SU-DHL-6 (cell line): ENCODE measurements around the gene BRCC3.
"Not testable (repeated sequence)": the region's sequence is repeated elsewhere in the genome, so short reads cannot be mapped to it uniquely, and the experiment has no call there.

Experiments used
- H2AFZ ChIP-seq: fragments of 200-600 bp; sonication (generic); 2 replicates; pipeline ENCODE4 v1.6.1; 2014; ENCODE audit warnings: low read depth, mild to moderate bottlenecking, moderate library complexity, mixed read lengths, antibody characterized with exemption, low read length; ENCODE audit not compliant: severe bottlenecking
- H3F3A ChIP-seq: fragments of 200-600 bp; shearing (Covaris generic); 2 replicates; pipeline ENCODE4 v1.6.0; 2016; ENCODE audit warnings: antibody characterized with exemption, mild to moderate bottlenecking; ENCODE audit not compliant: insufficient read depth
- H3K27ac ChIP-seq: fragments of 200-600 bp; sonication (generic); 2 replicates; pipeline ENCODE4 v1.5.1; 2016; ENCODE audit warnings: low read depth, mild to moderate bottlenecking, low read length, moderate library complexity, mixed read lengths
- H3K27me3 ChIP-seq: fragments of 200-600 bp; sonication (generic), shearing (Covaris generic); 2 replicates; pipeline ENCODE4 v1.6.0; 2014; ENCODE audit warnings: mild to moderate bottlenecking, low read length
- H3K36me3 ChIP-seq: fragments of 200-600 bp; sonication (generic); 2 replicates; pipeline ENCODE4 v1.6.1; 2014; ENCODE audit warnings: mild to moderate bottlenecking, low read length, mixed read lengths
- H3K4me2 ChIP-seq: fragments of 300-600, 200-600 bp; shearing (Covaris generic), sonication (generic); 2 replicates; pipeline ENCODE4 v1.6.0; 2014; ENCODE audit warnings: low read length, low read depth, mild to moderate bottlenecking; ENCODE audit not compliant: poor library complexity, severe bottlenecking
- H3K4me3 ChIP-seq: fragments of 200-600 bp; sonication (generic); 2 replicates; pipeline ENCODE4 v1.5.1; 2014; ENCODE audit warnings: antibody characterized with exemption, low read length, mild to moderate bottlenecking, mixed read lengths; ENCODE audit not compliant: insufficient read depth, poor library complexity, severe bottlenecking
- H3K79me2 ChIP-seq: fragments of 200-600 bp; sonication (generic); 2 replicates; pipeline ENCODE4 v1.6.1; 2014; ENCODE audit warnings: mild to moderate bottlenecking, low read length, moderate library complexity; ENCODE audit not compliant: insufficient read depth
- H3K9ac ChIP-seq: fragments of 200-600 bp; sonication (generic); 2 replicates; pipeline ENCODE4 v1.7.0; 2014; ENCODE audit warnings: mild to moderate bottlenecking, low read length
- H3K9me2 ChIP-seq: fragments of 200-600 bp; sonication (generic); replicated peaks from 2 replicates; pipeline ENCODE4 v1.6.1; 2014; ENCODE audit warnings: low read length; ENCODE audit not compliant: insufficient read depth
- H3K9me3 ChIP-seq: fragments of 200-600 bp; sonication (generic); 2 replicates; pipeline ENCODE4 v1.6.1; 2014; ENCODE audit warnings: low read length, mixed read lengths; ENCODE audit not compliant: insufficient read depth
- H4K20me1 ChIP-seq: fragments of 200-600 bp; sonication (generic); 2 replicates; pipeline ENCODE4 v1.6.1; 2014; ENCODE audit warnings: low read depth, mild to moderate bottlenecking, antibody characterized with exemption, low read length, moderate library complexity, mixed read lengths
- EZH2phosphoT487 ChIP-seq: fragments of 200-600 bp; sonication (generic), shearing (Covaris generic); conservative IDR thresholded peaks from 2 replicates; pipeline ENCODE4 v1.6.1; 2018; ENCODE audit warnings: mild to moderate bottlenecking, antibody characterized with exemption, low read length, moderate library complexity, mixed read lengths
- TF ChIP-seq, protein P1 (sequence below): fragments of 200-600 bp; sonication (generic); IDR thresholded peaks from one replicate; pipeline ENCODE4 v1.5.1; 2017; ENCODE audit warnings: antibody characterized with exemption, mild to moderate bottlenecking, low read length, moderate library complexity; ENCODE audit not compliant: insufficient read depth, poor library complexity, severe bottlenecking

Gene BRCC3

DNA sequence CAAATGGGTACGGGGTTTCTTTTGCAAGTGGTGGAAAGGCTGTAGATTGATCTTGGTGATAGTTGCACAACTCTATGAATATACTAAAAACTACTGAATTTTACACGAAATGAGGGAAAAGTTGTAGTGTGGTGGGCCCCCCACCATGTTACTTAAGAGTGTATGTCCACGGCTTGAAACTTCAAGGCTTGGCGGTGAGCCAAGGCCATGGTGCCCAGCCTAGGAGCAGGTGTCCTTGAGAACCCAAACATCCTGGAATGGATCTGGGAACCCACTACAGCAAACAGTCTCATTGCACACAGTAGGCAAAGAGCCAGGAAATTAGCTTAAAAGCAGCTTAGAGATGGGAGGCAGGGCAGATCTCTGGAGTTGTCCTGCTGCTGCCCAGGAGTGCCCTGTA is 62.9 kb downstream of the BRCC3 start:
- no peaks in the 10 kb centered on the region for H3K27me3 ChIP-seq
- no peaks in the 10 kb centered on the region for H3K79me2 ChIP-seq
- no peak overlapping the region for H2AFZ ChIP-seq
- no peaks in the 10 kb centered on the region for H3K9me3 ChIP-seq
- H3K4me2 ChIP-seq: no peak overlapping the region
- no peak overlapping the region for H3K9ac ChIP-seq
- TF ChIP-seq, protein P1, sequence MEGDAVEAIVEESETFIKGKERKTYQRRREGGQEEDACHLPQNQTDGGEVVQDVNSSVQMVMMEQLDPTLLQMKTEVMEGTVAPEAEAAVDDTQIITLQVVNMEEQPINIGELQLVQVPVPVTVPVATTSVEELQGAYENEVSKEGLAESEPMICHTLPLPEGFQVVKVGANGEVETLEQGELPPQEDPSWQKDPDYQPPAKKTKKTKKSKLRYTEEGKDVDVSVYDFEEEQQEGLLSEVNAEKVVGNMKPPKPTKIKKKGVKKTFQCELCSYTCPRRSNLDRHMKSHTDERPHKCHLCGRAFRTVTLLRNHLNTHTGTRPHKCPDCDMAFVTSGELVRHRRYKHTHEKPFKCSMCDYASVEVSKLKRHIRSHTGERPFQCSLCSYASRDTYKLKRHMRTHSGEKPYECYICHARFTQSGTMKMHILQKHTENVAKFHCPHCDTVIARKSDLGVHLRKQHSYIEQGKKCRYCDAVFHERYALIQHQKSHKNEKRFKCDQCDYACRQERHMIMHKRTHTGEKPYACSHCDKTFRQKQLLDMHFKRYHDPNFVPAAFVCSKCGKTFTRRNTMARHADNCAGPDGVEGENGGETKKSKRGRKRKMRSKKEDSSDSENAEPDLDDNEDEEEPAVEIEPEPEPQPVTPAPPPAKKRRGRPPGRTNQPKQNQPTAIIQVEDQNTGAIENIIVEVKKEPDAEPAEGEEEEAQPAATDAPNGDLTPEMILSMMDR: no peak
- no peak for TF ChIP-seq EZH2phosphoT487
- no peak overlapping the region for H3K4me3 ChIP-seq
- H3K36me3 ChIP-seq: no peaks in the 10 kb centered on the region
- no peaks in the 10 kb centered on the region for H3K9me2 ChIP-seq
- H3F3A ChIP-seq: no peaks in the 10 kb centered on the region
- H3K27ac ChIP-seq: no peak overlapping the region
- no peaks in the 10 kb centered on the region for H4K20me1 ChIP-seq

DNA sequence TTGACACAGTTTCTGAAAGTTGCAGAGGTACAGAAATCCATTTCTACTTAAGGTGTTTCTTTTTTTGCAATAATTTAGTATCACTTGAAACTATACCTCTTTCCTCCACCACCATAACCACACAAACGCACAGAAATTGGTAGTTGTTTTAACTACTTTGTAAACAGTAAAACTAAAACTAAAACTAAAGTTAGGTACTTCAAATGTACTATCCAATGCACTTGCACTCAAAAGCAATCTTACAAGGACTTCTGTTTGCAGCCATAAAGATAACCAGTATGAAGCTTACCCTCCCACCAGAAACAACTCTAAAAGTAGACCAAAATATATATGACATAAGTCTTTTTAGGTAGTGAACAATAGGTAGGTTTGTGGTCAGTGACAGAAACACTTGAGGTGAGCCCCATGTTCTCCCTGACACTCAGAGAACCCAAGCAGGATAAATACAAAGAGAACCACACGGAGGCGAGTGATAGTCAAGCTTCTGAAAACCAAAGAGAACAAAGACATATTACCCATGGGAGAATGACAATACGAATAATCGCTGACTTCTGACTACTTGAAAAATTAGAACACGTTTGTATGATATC is 72.7 kb downstream of the BRCC3 start:
- Histone ChIP-seq H3K27me3 (no peaks in the 10 kb centered on the region), H3K9me2 (no peaks in the 10 kb centered on the region), H2AFZ (no peak overlapping the region), H3K9ac (no peak overlapping the region), H3K9me3 (no peaks in the 10 kb centered on the region), H3K4me3 (no peak overlapping the region), H3F3A (no peaks in the 10 kb centered on the region), H4K20me1 (no peaks in the 10 kb centered on the region), H3K4me2 (no peak overlapping the region), H3K27ac (no peak overlapping the region), H3K36me3 (no peaks in the 10 kb centered on the region), H3K79me2 (no peaks in the 10 kb centered on the region)
- no peak for TF ChIP-seq EZH2phosphoT487
- TF ChIP-seq, protein P1: no peak

DNA sequence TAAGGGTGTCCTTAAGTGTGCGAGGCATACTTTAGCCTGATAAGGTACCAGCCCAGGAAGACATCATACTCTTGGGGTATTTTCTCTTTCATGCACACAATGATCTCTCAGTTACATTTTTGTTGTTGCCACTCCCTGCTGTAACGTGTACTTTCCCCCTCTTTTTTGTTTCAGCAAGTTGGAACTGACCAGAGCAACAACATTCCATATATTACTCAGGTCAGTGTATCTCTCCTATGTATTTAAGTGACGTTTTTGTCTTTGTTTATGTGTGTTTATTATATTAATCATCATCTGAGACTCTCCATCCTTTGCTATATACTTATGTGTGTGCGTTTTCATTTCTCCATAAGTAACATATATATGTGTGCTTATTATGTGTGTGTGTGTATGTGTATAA is 73.6 kb downstream of the BRCC3 start:
- H3K27ac ChIP-seq: no peak overlapping the region
- no peak overlapping the region for H3K4me2 ChIP-seq
- no peaks in the 10 kb centered on the region for H3K79me2 ChIP-seq
- TF ChIP-seq, protein P1: no peak
- TF ChIP-seq EZH2phosphoT487: no peak
- H3K9ac ChIP-seq: no peak overlapping the region
- no peaks in the 10 kb centered on the region for H3K36me3 ChIP-seq
- no peaks in the 10 kb centered on the region for H4K20me1 ChIP-seq
- no peaks in the 10 kb centered on the region for H3F3A ChIP-seq
- no peak overlapping the region for H2AFZ ChIP-seq
- H3K27me3 ChIP-seq: no peaks in the 10 kb centered on the region
- H3K9me3 ChIP-seq: no peaks in the 10 kb centered on the region
- H3K9me2 ChIP-seq: no peaks in the 10 kb centered on the region
- H3K4me3 ChIP-seq: no peak overlapping the region

DNA sequence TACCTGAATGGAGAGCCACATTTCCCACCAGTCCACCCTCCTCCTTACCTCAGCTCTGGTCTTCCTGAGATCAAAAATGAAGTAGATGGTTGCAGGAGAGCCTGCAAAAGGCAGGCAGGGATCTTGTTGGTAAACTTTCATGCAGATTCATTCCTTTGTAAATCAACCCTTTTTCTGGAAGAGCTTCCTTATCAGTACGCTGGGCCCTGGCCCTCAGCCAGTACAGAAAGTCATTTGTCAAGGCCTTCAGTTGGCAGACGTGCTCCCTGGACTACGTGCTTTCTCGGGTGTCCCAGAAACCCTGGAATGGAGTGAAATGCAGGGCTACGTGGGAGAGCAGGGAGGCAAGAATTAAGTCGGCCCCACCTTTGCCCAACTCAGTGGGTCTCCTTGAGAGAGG is 76.3 kb downstream of the BRCC3 start:
- H4K20me1 ChIP-seq, H3F3A ChIP-seq, H2AFZ ChIP-seq, H3K9me3 ChIP-seq, H3K9ac ChIP-seq, H3K4me3 ChIP-seq, H3K79me2 ChIP-seq, H3K36me3 ChIP-seq, H3K27ac ChIP-seq, H3K9me2 ChIP-seq, H3K4me2 ChIP-seq, H3K27me3 ChIP-seq: not testable (repeated sequence)

DNA sequence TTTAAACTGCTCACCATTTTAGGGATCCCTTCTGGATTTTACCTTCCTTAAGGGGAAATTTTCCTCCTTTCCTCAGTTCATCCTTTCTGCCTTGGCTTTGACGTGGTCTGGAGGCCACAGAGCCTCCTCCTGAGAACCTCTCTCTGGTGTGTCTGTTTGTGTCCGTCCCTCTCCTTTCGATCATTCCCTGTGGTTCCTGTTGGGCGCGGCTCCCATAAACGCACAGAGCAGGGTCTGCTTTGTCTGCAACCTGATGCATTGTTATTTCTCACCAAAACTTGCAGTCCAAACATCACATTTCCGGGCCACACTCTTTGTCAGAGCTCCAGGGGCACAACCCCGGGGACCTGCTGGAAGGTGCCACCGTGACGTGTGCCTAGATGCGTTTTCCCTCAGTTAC is 76.9 kb downstream of the BRCC3 start:
- not testable (repeated sequence) for H3K4me3 ChIP-seq, H3K9me3 ChIP-seq, H3K79me2 ChIP-seq, H3K36me3 ChIP-seq, H4K20me1 ChIP-seq, H3K9ac ChIP-seq, H3K27me3 ChIP-seq, H2AFZ ChIP-seq, H3K4me2 ChIP-seq, H3K9me2 ChIP-seq, H3K27ac ChIP-seq, H3F3A ChIP-seq
